Fibroblast of skin of left quadriceps (primary cell): ENCODE results near the gene SMAD3.

ENCODE experiments used
- DNase-seq, 2 experiments: peaks; one replicate each; pipeline ENCODE4 v3.0.0-alpha.2; 2013; ENCODE audit warnings: low read depth in 2 of 2

Gene SMAD3

GRCh38 chr15:67036775-67037555 lies 28.4 kb upstream of the SMAD3 start:
- no peak for DNase-seq

GRCh38 chr15:67037694-67038093 lies 27.7 kb upstream of the SMAD3 start:
- DNase-seq = no peak

GRCh38 chr15:67038736-67039135 lies 26.7 kb upstream of the SMAD3 start:
- no peak for DNase-seq

- no peak for DNase-seq
Observed at GRCh38 chr15:67039384-67040075, 25.9 kb upstream of the SMAD3 start.

GRCh38 chr15:67040277-67040676 lies 25.1 kb upstream of the SMAD3 start:
- no peak for DNase-seq

- DNase-seq = no peak
Observed at GRCh38 chr15:67042551-67043142, 22.8 kb upstream of the SMAD3 start.

- peak; percentile 79 to 80 for DNase-seq
Observed at GRCh38 chr15:67043939-67044771, 21.2 kb upstream of the SMAD3 start.

GRCh38 chr15:67047149-67047661 lies 18.2 kb upstream of the SMAD3 start:
- DNase-seq = no peak

- peak; percentile 56 to 63 for DNase-seq
Observed at GRCh38 chr15:67048281-67049279, 16.8 kb upstream of the SMAD3 start.

- peak; percentile 35 to 49 for DNase-seq
Observed at GRCh38 chr15:67049351-67050044, 15.9 kb upstream of the SMAD3 start.

- DNase-seq = peak in 1 of 2 experiments; percentile 34
Observed at GRCh38 chr15:67050062-67050461, 15.3 kb upstream of the SMAD3 start.

GRCh38 chr15:67050522-67051087 lies 14.8 kb upstream of the SMAD3 start:
- no peak for DNase-seq

- DNase-seq = no peak
Observed at GRCh38 chr15:67051088-67052045, 14.0 kb upstream of the SMAD3 start.

GRCh38 chr15:67054676-67055075 lies 10.7 kb upstream of the SMAD3 start:
- no peak for DNase-seq

- no peak for DNase-seq
Observed at GRCh38 chr15:67059127-67059553, 6.3 kb upstream of the SMAD3 start.

GRCh38 chr15:67061811-67062368 lies 3.5 kb upstream of the SMAD3 start:
- DNase-seq = no peak

- no peak for DNase-seq
Observed at GRCh38 chr15:67062369-67062985, 2.9 kb upstream of the SMAD3 start.
